Measurements from ENCODE around the gene ADAMTSL1. TPM values are rescaled to one million over a fixed set of nuclear protein-coding genes. Genes with fewer than 3 reads are reported as not detected.

Gene ADAMTSL1
- total RNA-seq, 4 donors from 2014 or later, result 13.3 to 39.7 (median 27.2) TPM

DNA sequence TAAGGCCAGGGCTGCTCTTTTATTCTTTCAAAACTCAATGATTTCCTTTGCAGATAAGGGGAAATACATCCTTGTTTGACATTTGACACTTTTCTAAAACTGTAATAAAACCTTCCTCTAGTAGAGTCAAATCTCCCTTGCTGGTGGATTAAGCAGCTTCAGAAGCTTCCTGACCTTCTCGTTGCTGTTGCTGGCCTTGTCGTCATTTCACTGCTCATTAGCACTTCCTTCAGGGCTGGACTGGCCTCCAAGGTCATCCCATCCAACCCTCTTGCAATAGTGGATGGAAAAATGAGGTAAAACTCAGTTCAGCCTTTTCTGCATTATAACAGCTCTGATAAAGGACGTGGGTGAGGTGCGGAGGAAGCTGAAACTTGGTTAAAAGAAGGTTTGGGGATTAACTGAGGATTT is 1.1 kb upstream of the ADAMTSL1 start:
- Histone ChIP-seq H3K36me3 (no peaks in the 10 kb centered on the region), H3K27me3 (no peaks in the 10 kb centered on the region), H3K4me3 (no peak overlapping the region), H3K9me3 (peaks cover 0 to 4% of the 10 kb centered on the region in 2 donors), H3K27ac (peak overlapping the region; percentile 1 to 59 (median 50)), H3K4me1 (peaks cover 0 to 23% (median 14%) of the 10 kb centered on the region in 4 donors)
- in situ Hi-C loops (cut with MboI; ENCODE audit: low pct_ligation_motif_present in 1 of 4, low pct_unique_long_range_greater_than_20kb in 1 of 4, low sequenced_read_pairs in 3 of 4) (no loop called here), intact Hi-C loops (cut with DNase I; ENCODE audit: low total_unique reads) (no loop called here)
- 55 to 70% methylated on average over 2 to 4 of the region's 4 CpGs for WGBS, 2 donors (ENCODE audit: low coverage in 1 of 2)
- no peak for DNase-seq
- TF ChIP-seq EP300 (IDR thresholded peaks at IDR 0.05; ENCODE audit: low read depth) (no peak), POLR2A (IDR thresholded peaks at IDR 0.05) (no peak), POLR2AphosphoS5 (IDR thresholded peaks at IDR 0.05) (no peak)
- TF ChIP-seq, protein P1, sequence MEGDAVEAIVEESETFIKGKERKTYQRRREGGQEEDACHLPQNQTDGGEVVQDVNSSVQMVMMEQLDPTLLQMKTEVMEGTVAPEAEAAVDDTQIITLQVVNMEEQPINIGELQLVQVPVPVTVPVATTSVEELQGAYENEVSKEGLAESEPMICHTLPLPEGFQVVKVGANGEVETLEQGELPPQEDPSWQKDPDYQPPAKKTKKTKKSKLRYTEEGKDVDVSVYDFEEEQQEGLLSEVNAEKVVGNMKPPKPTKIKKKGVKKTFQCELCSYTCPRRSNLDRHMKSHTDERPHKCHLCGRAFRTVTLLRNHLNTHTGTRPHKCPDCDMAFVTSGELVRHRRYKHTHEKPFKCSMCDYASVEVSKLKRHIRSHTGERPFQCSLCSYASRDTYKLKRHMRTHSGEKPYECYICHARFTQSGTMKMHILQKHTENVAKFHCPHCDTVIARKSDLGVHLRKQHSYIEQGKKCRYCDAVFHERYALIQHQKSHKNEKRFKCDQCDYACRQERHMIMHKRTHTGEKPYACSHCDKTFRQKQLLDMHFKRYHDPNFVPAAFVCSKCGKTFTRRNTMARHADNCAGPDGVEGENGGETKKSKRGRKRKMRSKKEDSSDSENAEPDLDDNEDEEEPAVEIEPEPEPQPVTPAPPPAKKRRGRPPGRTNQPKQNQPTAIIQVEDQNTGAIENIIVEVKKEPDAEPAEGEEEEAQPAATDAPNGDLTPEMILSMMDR (IDR thresholded peaks at IDR 0.05), result no peak

DNA sequence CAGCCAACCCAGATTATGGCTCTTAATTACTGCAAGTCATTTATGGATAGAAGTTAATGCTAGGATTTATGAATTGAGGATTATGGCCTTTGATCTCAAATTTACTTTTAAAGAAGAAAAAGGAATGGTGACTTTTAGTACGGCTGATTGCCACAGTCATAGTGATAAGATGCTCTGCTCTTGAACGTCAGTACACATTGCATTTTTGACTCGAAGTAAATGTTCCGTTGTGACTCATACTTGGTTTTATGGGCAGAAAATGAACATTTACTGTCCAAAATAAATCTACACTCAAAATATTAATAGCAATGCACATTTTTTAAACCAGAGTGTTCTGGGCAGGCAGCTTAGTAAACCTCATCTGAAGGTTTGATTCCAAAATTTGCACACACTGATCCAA is 830 bp downstream of the ADAMTSL1 start:
- H3K4me3 ChIP-seq, result no peak overlapping the region
- intact Hi-C loops (cut with DNase I; ENCODE audit: low total_unique reads) (no loop called here), in situ Hi-C loops (cut with MboI; ENCODE audit: low pct_ligation_motif_present in 1 of 4, low pct_unique_long_range_greater_than_20kb in 1 of 4, low sequenced_read_pairs in 3 of 4) (no loop called here)
- peak overlapping the region in 1 of 4 donors; percentile 59 for H3K27ac ChIP-seq
- DNase-seq, result no peak
- peaks cover 0 to 23% (median 14%) of the 10 kb centered on the region in 4 donors for H3K4me1 ChIP-seq
- no peaks in the 10 kb centered on the region for H3K9me3 ChIP-seq
- TF ChIP-seq EP300 (IDR thresholded peaks at IDR 0.05; ENCODE audit: low read depth) (no peak), POLR2A (IDR thresholded peaks at IDR 0.05) (no peak), POLR2AphosphoS5 (IDR thresholded peaks at IDR 0.05) (no peak)
- TF ChIP-seq, protein P1 (IDR thresholded peaks at IDR 0.05), result no peak
- 23 to 30% methylated on average over 4 of the region's 4 CpGs for WGBS, 2 donors (ENCODE audit: low coverage in 1 of 2)
- H3K36me3 ChIP-seq, result no peaks in the 10 kb centered on the region
- no peaks in the 10 kb centered on the region for H3K27me3 ChIP-seq

DNA sequence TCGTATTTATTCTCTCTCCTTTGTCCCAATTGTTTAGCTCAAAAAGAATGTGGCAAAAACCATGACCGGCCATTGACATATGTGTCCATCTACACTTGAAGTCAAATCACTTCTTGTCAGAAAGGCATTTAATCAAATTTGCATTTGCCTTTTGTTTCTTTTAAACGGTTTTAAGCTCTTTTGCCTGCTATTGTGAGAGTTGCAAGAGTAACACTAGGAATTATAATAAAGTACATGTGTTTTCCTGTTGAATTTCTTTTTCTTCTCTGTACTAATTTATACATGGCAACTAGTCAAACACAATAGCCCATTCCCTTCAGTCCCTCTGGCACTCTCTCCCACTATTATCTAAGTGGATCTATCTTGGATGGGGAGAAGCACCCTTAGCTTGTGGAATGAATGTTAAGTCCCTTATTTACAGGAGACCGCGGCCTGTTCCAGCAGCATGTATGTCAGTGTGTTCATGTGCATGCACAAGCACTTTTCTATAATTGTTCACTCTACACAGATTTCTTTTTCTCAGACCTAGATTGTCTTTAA is 3.2 kb downstream of the ADAMTSL1 start:
- Histone ChIP-seq H3K9me3 (no peaks in the 10 kb centered on the region), H3K27ac (no peak overlapping the region), H3K27me3 (no peaks in the 10 kb centered on the region), H3K4me3 (no peak overlapping the region), H3K36me3 (no peaks in the 10 kb centered on the region), H3K4me1 (peaks cover 0 to 23% (median 14%) of the 10 kb centered on the region in 4 donors)
- no peak for DNase-seq
- intact Hi-C loops (cut with DNase I; ENCODE audit: low total_unique reads) (no loop called here), in situ Hi-C loops (cut with MboI; ENCODE audit: low pct_ligation_motif_present in 1 of 4, low pct_unique_long_range_greater_than_20kb in 1 of 4, low sequenced_read_pairs in 3 of 4) (no loop called here)
- WGBS, 2 donors (ENCODE audit: low coverage in 1 of 2), result 77 to 81% methylated on average over 3 to 5 of the region's 5 CpGs
- TF ChIP-seq, protein P1 (IDR thresholded peaks at IDR 0.05), result no peak
- TF ChIP-seq POLR2A (IDR thresholded peaks at IDR 0.05) (no peak), EP300 (IDR thresholded peaks at IDR 0.05; ENCODE audit: low read depth) (no peak), POLR2AphosphoS5 (IDR thresholded peaks at IDR 0.05) (no peak)

DNA sequence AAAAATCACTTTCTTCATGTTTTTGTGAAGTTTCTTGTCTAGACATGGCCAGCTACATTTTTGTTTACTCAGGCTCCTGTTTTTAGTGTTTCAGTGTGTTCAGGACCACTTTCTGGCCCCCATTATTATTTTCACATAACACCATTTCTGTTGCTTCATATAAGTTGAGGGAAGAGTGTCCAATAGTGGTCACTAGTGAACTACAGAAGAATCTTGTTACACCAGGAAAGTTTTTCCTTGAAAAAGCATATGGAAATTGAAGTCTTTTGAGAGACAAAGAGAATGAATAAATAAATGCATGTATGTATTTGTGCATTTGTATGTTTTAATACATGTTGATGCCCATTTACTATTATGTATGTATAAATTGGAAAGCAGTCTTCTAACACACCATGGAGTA is 3.8 kb downstream of the ADAMTSL1 start:
- TF ChIP-seq, protein P1 (IDR thresholded peaks at IDR 0.05), result no peak
- TF ChIP-seq POLR2A (IDR thresholded peaks at IDR 0.05), result no peak
- no peak for TF ChIP-seq POLR2AphosphoS5 (IDR thresholded peaks at IDR 0.05)
- TF ChIP-seq EP300 (IDR thresholded peaks at IDR 0.05; ENCODE audit: low read depth), result no peak
- H3K27ac ChIP-seq, result no peak overlapping the region
- H3K27me3 ChIP-seq, result no peaks in the 10 kb centered on the region
- H3K4me1 ChIP-seq, result peaks cover 0 to 19% (median 12%) of the 10 kb centered on the region in 4 donors
- no peak for DNase-seq
- intact Hi-C loops (cut with DNase I; ENCODE audit: low total_unique reads), result no loop called here
- in situ Hi-C loops (cut with MboI; ENCODE audit: low pct_ligation_motif_present in 1 of 4, low pct_unique_long_range_greater_than_20kb in 1 of 4, low sequenced_read_pairs in 3 of 4), result no loop called here
- no peak overlapping the region for H3K4me3 ChIP-seq
- no peaks in the 10 kb centered on the region for H3K36me3 ChIP-seq
- no peaks in the 10 kb centered on the region for H3K9me3 ChIP-seq

Data from transverse colon (tissue), 4 donors.